ENCODE results near the gene PIGQ.

DNA sequence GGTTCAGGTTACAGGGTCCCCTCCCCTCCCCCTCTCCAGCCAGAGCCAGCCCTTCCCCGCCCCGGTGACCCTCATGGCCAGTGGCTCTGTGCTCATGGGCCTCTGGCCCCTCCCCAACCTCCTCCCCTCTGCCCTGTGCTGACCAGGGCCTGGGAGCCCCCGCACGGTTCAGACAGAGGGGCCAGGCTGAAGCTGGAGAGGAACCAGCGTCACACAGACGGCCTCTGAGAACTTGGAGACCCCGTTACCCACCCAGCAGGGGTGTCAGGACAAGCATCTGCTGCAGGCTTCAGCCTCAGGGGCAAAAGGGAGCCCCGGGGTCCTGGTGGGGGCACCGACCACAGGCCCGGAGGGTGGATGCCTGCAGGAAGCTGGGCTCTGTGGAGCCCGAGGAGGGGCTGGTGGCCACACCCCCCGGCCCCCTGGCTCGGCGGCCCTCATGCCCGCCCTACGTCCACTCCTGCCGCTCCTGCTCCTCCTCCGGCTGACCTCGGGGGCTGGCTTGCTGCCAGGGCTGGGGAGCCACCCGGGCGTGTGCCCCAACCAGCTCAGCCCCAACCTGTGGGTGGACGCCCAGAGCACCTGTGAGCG is 61.1 kb downstream of the PIGQ start, which contains the start of gene WFIKKN1:
- no peak for TF ChIP-seq CTCF (IDR thresholded peaks at IDR 0.05)
- TF ChIP-seq POLR2A (IDR thresholded peaks at IDR 0.05) = no peak

Data from testis (tissue), 2 donors.